Lower leg skin (tissue), 4 donors: Measurements from ENCODE around the gene SFTPD. TPM values are rescaled to one million over a fixed set of nuclear protein-coding genes. Genes with fewer than 3 reads are reported as not detected.

Source experiments
- DNase-seq, 2 donors: peaks; one replicate each; pipeline ENCODE4 v3.0.0-alpha.2; 2019; ENCODE audit warnings: low spot score in 2 of 2
- H3K4me3 ChIP-seq: fragments of 200-600 bp; sonication (generic); 2 replicates; pipeline ENCODE4 v1.5.1; 2017; ENCODE audit warnings: mild to moderate bottlenecking, low read depth; ENCODE audit not compliant: poor library complexity, severe bottlenecking
- CTCF ChIP-seq, 3 donors: fragments of 450-650 bp; IDR thresholded peaks; one replicate each; pipeline ENCODE4 v1.5.1; 2016; ENCODE audit warnings: antibody characterized with exemption in 3 of 3, mild to moderate bottlenecking in 3 of 3, moderate library complexity in 2 of 3
- POLR2A ChIP-seq, 2 donors: fragments of 450-650 bp; IDR thresholded peaks; one replicate each; pipeline ENCODE4 v1.6.1; 2016 to 2017; ENCODE audit warnings: antibody characterized with exemption in 2 of 2, mild to moderate bottlenecking in 1 of 2, moderate library complexity in 1 of 2
- WGBS, 2 donors: methylation state at CpG; one replicate each; pipeline ENCODE4 v1.1.5; 2018; 5-methylcytosine and 5-hydroxymethylcytosine counted together
- intact Hi-C: fragments of 100-400 bp; cut with DNase I; formaldehyde crosslinking; loops from one replicate; pipeline ENCODE4 v1.15.0; 2023; ENCODE audit warnings: low total_unique reads
- total RNA-seq, 4 donors: library from RNA; depleted of rRNA; stranded (reverse); fragments of >200 nt; gene quantifications; one replicate each; pipeline ENCODE4 v1.1.0, GENCODE V29; 2016

The SFTPD gene
- total RNA-seq, 4 donors from 2014 or later = 0.76 to 4.4 (median 2.3) TPM

DNA sequence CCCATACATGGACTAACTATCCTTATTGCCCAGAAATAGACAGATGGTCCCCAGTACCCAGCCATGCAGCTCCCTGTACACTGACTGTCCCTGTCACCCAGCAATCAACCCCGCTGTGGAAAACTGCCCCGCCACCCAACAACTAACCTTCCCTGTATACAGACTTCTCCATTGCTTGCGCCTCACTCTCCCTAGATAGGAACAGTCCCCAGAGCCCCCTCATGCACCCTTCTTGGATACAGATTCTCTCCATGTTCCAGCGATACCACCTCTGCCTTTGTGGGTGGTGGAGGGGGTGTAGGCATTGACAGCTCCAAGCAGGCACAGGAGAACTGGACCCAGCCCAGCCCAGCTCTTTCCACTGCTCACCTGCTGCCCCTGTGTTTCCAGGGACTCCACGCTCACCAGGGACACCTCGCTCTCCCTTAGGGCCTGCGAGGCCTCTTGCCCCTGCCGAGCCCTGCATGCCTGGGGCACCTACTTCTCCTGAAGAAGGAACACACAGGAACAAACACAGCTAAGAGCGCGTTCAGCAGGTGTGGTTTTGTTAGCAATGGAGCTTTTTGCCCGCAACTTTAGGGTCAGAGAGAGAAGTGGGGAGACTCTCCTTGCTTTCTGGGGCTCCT lies 7.2 kb downstream of the SFTPD start:
- H3K4me3 ChIP-seq = no peak overlapping the region
- WGBS, 2 donors = 88 to 90% methylated on average over 11 of the region's 11 CpGs
- TF ChIP-seq POLR2A (IDR thresholded peaks at IDR 0.05) (no peak), CTCF (IDR thresholded peaks at IDR 0.05) (no peak)
- intact Hi-C loops = no loop called here
- no peak for DNase-seq

GRCh38 chr10:79941146-79941545 lies 7.8 kb downstream of the SFTPD start:
- 88 to 90% methylated on average over 4 of the region's 4 CpGs for WGBS, 2 donors

DNA sequence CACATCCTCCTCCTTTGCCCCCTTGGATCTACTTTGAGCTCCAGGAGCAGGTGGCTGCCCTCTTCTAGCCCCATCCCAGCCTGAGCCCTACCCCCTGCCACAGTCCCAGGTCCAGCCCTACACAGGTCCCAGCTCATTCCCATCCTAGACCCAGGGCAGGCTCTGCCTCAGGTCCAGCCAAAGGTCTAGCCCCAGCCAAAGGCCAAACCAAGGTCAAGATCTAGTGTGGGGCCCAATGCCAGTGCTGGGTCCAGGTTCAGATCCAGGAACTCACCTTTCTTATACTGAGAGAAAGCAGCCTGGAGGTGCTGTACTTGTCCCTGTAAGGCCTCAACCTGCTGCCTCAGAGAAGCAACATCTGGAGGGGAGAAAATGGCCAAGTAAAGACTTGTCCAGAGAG lies 8.5 kb downstream of the SFTPD start:
- H3K4me3 ChIP-seq = no peak overlapping the region
- intact Hi-C loops = no loop called here
- TF ChIP-seq POLR2A (IDR thresholded peaks at IDR 0.05) = no peak
- TF ChIP-seq CTCF (IDR thresholded peaks at IDR 0.05) = no peak
- DNase-seq = no peak

More at GRCh38 chr10:79941146-79941545, 7.8 kb downstream of the SFTPD start:
- DNase-seq = no peak
- no peak overlapping the region for H3K4me3 ChIP-seq
- no peak for TF ChIP-seq POLR2A (IDR thresholded peaks at IDR 0.05)
- no peak for TF ChIP-seq CTCF (IDR thresholded peaks at IDR 0.05)
- intact Hi-C loops = no loop called here

GRCh38 chr10:79939969-79940368 lies 8.9 kb downstream of the SFTPD start:
- TF ChIP-seq CTCF (IDR thresholded peaks at IDR 0.05) (no peak), POLR2A (IDR thresholded peaks at IDR 0.05) (no peak)
- 90 to 94% methylated on average over 2 of the region's 2 CpGs for WGBS, 2 donors
- no peak for DNase-seq

GRCh38 chr10:79938728-79939406 lies 10.0 kb downstream of the SFTPD start:
- no peak overlapping the region for H3K4me3 ChIP-seq
- TF ChIP-seq POLR2A (IDR thresholded peaks at IDR 0.05) (no peak), CTCF (IDR thresholded peaks at IDR 0.05) (no peak)
- intact Hi-C loops = no loop called here
- DNase-seq = peak; percentile 46 to 85
- WGBS, 2 donors = 64 to 80% methylated on average over 6 of the region's 6 CpGs

More at GRCh38 chr10:79939969-79940368, 8.9 kb downstream of the SFTPD start:
- no peak overlapping the region for H3K4me3 ChIP-seq
- intact Hi-C loops = no loop called here
